Measurements from ENCODE around the gene FAM216A.
"Not testable (repeated sequence)": the region's sequence is repeated elsewhere in the genome, so short reads cannot be mapped to it uniquely, and the experiment has no call there.

- not testable (repeated sequence) for TF ChIP-seq CTCF, POLR2A (IDR thresholded peaks at IDR 0.05)
Observed at GRCh38 chr12:110420644-110421043, 48.0 kb upstream of the FAM216A start.

Measured in Peyer's patch (tissue), 4 donors.